Aorta (tissue), 5 donors: ENCODE results near the gene C1RL. TPM values are rescaled to one million over a fixed set of nuclear protein-coding genes. Genes with fewer than 3 reads are reported as not detected.

Experiments used
- ATAC-seq: fragments of 200-7000 bp; cut with Tn5 transposase; one replicate; pipeline ENCODE4 v1.9.1; 2022; ENCODE audit warnings: moderate library complexity; ENCODE audit not compliant: low FRiP score
- DNase-seq, 2 donors: peaks; one replicate each; pipeline ENCODE4 v3.0.0-alpha.2; 2020
- H3K27ac ChIP-seq, 2 donors: one replicate each; pipeline ENCODE4 v1.5.1; 2013; ENCODE audit warnings: low read length in 2 of 2, mild to moderate bottlenecking in 2 of 2, moderate library complexity in 2 of 2, control low read depth in 1 of 2, inconsistent platforms in 1 of 2, low read depth in 1 of 2
- H3K27me3 ChIP-seq, 2 donors: one replicate each; pipeline ENCODE4 v1.6.1; 2013; ENCODE audit warnings: control low read depth in 1 of 2, low read length in 1 of 2, mild to moderate bottlenecking in 1 of 2, moderate library complexity in 1 of 2; ENCODE audit not compliant: insufficient read depth in 2 of 2, control insufficient read depth in 1 of 2
- H3K36me3 ChIP-seq, 2 donors: one replicate each; pipeline ENCODE4 v1.6.1; 2013; ENCODE audit warnings: control low read depth in 1 of 2, low read length in 1 of 2, mild to moderate bottlenecking in 1 of 2; ENCODE audit not compliant: insufficient read depth in 2 of 2, control insufficient read depth in 1 of 2
- H3K4me1 ChIP-seq, 2 donors: one replicate each; pipeline ENCODE4 v1.6.1; 2013; ENCODE audit warnings: low read length in 2 of 2, control low read depth in 1 of 2, mild to moderate bottlenecking in 1 of 2, moderate library complexity in 1 of 2; ENCODE audit not compliant: insufficient read depth in 2 of 2, control insufficient read depth in 1 of 2
- H3K4me3 ChIP-seq, 2 donors: one replicate each; pipeline ENCODE4 v1.5.1; 2013; ENCODE audit warnings: low read length in 2 of 2, control low read depth in 1 of 2, mild to moderate bottlenecking in 1 of 2
- H3K9me3 ChIP-seq: one replicate; pipeline ENCODE4 v1.6.1; 2013; ENCODE audit warnings: mild to moderate bottlenecking, low read length; ENCODE audit not compliant: control insufficient read depth
- WGBS, 2 donors: extraction: QIAGEN DNeasy Blood & Tissue Kit; methylation state at CpG; one replicate each; pipeline ENCODE4 v1.1.7; 2013; 5-methylcytosine and 5-hydroxymethylcytosine counted together
- intact Hi-C, 2 donors: fragments of 100-400 bp; cut with DNase I; formaldehyde crosslinking; loops; one replicate each; pipeline versions ENCODE4 v1.14.2 to v1.15.0; 2022
- polyA plus RNA-seq, 2 donors: library from polyadenylated mRNA; stranded (reverse); fragments of 200-250 nt; gene quantifications; one replicate each; pipeline ENCODE4 v1.2.3, GENCODE V29; 2013
- total RNA-seq, 2 donors: library from RNA; stranded (reverse); fragmentation: NEBNext Ultra II Directional; extraction: Animal tissue kit (Norgen Biotek cat#: 25700); gene quantifications; one replicate each; pipeline ENCODE4 v1.2.1, GENCODE V29; 2021
- donor health status: healthy with polysubstance abuse.
- donor health status: Bipolar disorder and iron deficiency.
- donor health status: DM: no; HTN: no; CAD: no.
- donor health status: DM: no; HTN: no; CAD: no.
- donor health status: DM: yes; HTN: yes; CAD: no.

C1RL gene
- total and polyA plus RNA-seq, 4 donors = 14.5 to 139 (median 83.6) TPM

GRCh38 chr12:7103837-7104584 lies 5.0 kb downstream of the C1RL start:
- ATAC-seq (no peak), DNase-seq (no peak)
- Histone ChIP-seq H3K27me3 (no peaks in the 10 kb centered on the region), H3K9me3 (no peaks in the 10 kb centered on the region), H3K36me3 (peaks cover 0 to 5% of the 10 kb centered on the region in 2 donors), H3K27ac (no peak overlapping the region), H3K4me3 (no peak overlapping the region), H3K4me1 (no peaks in the 10 kb centered on the region)
- intact Hi-C loops = no loop called here
- WGBS, 2 donors = 89 to 92% methylated on average over 14 of the region's 14 CpGs

GRCh38 chr12:7102582-7102981 lies 6.4 kb downstream of the C1RL start:
- Histone ChIP-seq H3K36me3 (peaks cover 0 to 5% of the 10 kb centered on the region in 2 donors), H3K27ac (no peak overlapping the region), H3K4me1 (no peaks in the 10 kb centered on the region), H3K4me3 (no peak overlapping the region), H3K27me3 (no peaks in the 10 kb centered on the region), H3K9me3 (no peaks in the 10 kb centered on the region)
- ATAC-seq = no peak
- no peak for DNase-seq
- intact Hi-C loops = no loop called here
- 84 to 88% methylated on average over 3 of the region's 3 CpGs for WGBS, 2 donors

GRCh38 chr12:7101694-7102131 lies 7.3 kb downstream of the C1RL start:
- 82 to 90% methylated on average over 10 of the region's 10 CpGs for WGBS, 2 donors

GRCh38 chr12:7101047-7101693 lies 7.8 kb downstream of the C1RL start:
- Histone ChIP-seq H3K36me3 (peaks cover 0 to 5% of the 10 kb centered on the region in 2 donors), H3K4me1 (no peaks in the 10 kb centered on the region), H3K27me3 (no peaks in the 10 kb centered on the region), H3K9me3 (no peaks in the 10 kb centered on the region), H3K27ac (no peak overlapping the region), H3K4me3 (no peak overlapping the region)
- no peak for DNase-seq
- no peak for ATAC-seq
- intact Hi-C loops = no loop called here
- 83 to 85% methylated on average over 4 of the region's 4 CpGs for WGBS, 2 donors

More at GRCh38 chr12:7101694-7102131, 7.3 kb downstream of the C1RL start:
- H3K4me3 ChIP-seq = no peak overlapping the region
- ATAC-seq (peak; percentile 13), DNase-seq (no peak)
- intact Hi-C loops = no loop called here
- H3K27me3 ChIP-seq = no peaks in the 10 kb centered on the region
- no peak overlapping the region for H3K27ac ChIP-seq
- no peaks in the 10 kb centered on the region for H3K9me3 ChIP-seq
- no peaks in the 10 kb centered on the region for H3K4me1 ChIP-seq
- H3K36me3 ChIP-seq = peaks cover 0 to 5% of the 10 kb centered on the region in 2 donors

- no peak overlapping the region for H3K4me3 ChIP-seq
- DNase-seq (no peak), ATAC-seq (no peak)
- 77 to 88% methylated on average over 4 of the region's 4 CpGs for WGBS, 2 donors
- H3K27ac ChIP-seq = no peak overlapping the region
- H3K4me1 ChIP-seq = no peaks in the 10 kb centered on the region
- no peaks in the 10 kb centered on the region for H3K27me3 ChIP-seq
- peaks cover 0 to 5% of the 10 kb centered on the region in 2 donors for H3K36me3 ChIP-seq
- no peaks in the 10 kb centered on the region for H3K9me3 ChIP-seq
- intact Hi-C loops = no loop called here
Observed at GRCh38 chr12:7100239-7100638, 8.8 kb downstream of the C1RL start.

DNA sequence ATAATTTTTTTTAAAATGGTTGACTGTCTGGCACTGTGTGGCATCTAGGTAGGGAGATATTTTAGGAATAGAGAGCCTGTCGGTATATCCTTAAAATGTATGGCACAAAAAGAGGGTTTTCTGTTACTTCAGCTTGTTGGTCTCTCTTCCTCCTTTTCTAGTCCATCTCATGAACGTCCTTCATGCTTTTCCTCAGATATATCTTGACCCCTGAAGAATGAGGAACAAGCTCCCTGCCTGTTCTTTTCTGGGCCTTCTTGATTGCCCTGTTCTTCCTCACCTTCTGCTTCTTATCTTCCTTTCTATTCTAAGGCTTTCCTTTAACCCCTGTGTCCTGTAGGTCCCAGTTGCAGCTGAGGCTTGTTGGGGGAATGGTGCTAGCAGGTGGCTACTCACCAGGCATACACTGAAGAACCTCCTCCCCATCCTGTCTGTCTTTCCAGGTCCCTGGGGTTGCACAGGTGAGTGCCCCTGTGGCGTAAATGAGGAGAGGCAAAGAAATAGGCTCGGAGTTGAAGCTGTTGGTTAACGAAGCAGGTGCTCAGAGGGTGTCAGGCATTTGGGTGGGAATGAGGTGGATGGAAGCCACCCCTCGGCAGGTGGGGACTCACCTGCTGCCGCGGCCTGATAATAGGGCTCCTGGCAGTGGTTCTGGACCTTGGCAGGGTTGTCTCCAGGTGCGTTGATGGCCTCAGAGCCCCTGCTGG lies 9.6 kb downstream of the C1RL start:
- Histone ChIP-seq H3K4me3 (no peak overlapping the region), H3K27me3 (no peaks in the 10 kb centered on the region), H3K27ac (no peak overlapping the region), H3K9me3 (no peaks in the 10 kb centered on the region), H3K4me1 (no peaks in the 10 kb centered on the region), H3K36me3 (peaks cover 0 to 5% of the 10 kb centered on the region in 2 donors)
- DNase-seq (no peak), ATAC-seq (no peak)
- WGBS, 2 donors = 87 to 88% methylated on average over 9 of the region's 9 CpGs
- intact Hi-C loops = loop anchor here in 1 of 2 donors (5.0 to 10.0 kb wide), 2 partner anchors 85 to 127 kb away; partner anchors contain the start of genes EMG1, LPCAT3 and PHB2

DNA sequence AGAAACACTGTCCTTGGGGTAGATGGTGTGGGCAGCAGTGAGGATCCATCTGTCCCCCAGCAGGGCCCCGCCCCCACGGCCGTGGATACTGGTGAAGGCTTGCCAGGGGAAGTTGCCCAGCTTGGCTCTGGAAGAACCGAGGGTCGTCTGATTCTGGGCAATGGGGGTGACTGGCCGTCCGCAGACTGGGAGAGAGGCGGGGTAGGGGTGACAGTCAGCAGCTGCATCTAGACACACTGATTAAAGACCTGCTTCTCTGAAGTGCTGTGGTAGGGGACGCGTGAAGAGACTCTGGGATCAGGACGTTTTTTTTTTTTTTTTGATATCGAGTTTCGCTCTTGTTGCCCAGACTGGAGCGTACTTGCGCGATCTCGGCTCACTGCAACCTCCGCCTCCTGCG lies 12.0 kb downstream of the C1RL start:
- Histone ChIP-seq H3K9me3 (no peaks in the 10 kb centered on the region), H3K27ac (no peak overlapping the region), H3K27me3 (no peaks in the 10 kb centered on the region), H3K36me3 (peaks cover 0 to 5% of the 10 kb centered on the region in 2 donors), H3K4me1 (no peaks in the 10 kb centered on the region), H3K4me3 (no peak overlapping the region)
- WGBS, 2 donors = 78 to 80% methylated on average over 19 of the region's 19 CpGs
- intact Hi-C loops = loop anchor here in 1 of 2 donors (5.0 to 10.0 kb wide), 2 partner anchors 82 to 125 kb away; partner anchors contain the start of genes EMG1, LPCAT3 and PHB2
- DNase-seq (no peak), ATAC-seq (no peak)

GRCh38 chr12:7096006-7096932 lies 12.7 kb downstream of the C1RL start:
- ATAC-seq = no peak
- intact Hi-C loops = loop anchor here in 1 of 2 donors (5.0 to 10.0 kb wide), 2 partner anchors 81 to 124 kb away; partner anchors contain the start of genes EMG1, LPCAT3 and PHB2

More at GRCh38 chr12:7096006-7096932, 12.7 kb downstream of the C1RL start:
- Histone ChIP-seq H3K4me1 (no peaks in the 10 kb centered on the region), H3K4me3 (no peak overlapping the region), H3K9me3 (no peaks in the 10 kb centered on the region), H3K27me3 (no peaks in the 10 kb centered on the region), H3K36me3 (peaks cover 0 to 5% of the 10 kb centered on the region in 2 donors), H3K27ac (no peak overlapping the region)
- 80 to 83% methylated on average over 24 to 26 of the region's 26 CpGs for WGBS, 2 donors
- DNase-seq = no peak
